H4 (cell line): ENCODE measurements around the gene TOMM40L. TPM values are rescaled to one million over a fixed set of nuclear protein-coding genes. Genes with fewer than 3 reads are reported as not detected.
"Not testable (repeated sequence)": the region's sequence is repeated elsewhere in the genome, so short reads cannot be mapped to it uniquely, and the experiment has no call there.

Experiments used
- DNase-seq: peaks from one replicate; pipeline ENCODE4 v3.0.0-alpha.2; 2015; ENCODE audit warnings: low spot score
- total RNA-seq: library from RNA; depleted of rRNA; stranded (reverse); fragments of >200 nt; shearing (Covaris generic); gene quantifications from 2 replicates; pipeline ENCODE4 v1.2.3, GENCODE V29; 2014; rRNA removed

The TOMM40L gene
- total RNA-seq, 1 experiment from 2014 or later = 8.5 TPM

GRCh38 chr1:161255955-161256520 lies 30.2 kb downstream of the TOMM40L start:
- not testable (repeated sequence) for DNase-seq

GRCh38 chr1:161257109-161257508 lies 31.2 kb downstream of the TOMM40L start:
- not testable (repeated sequence) for DNase-seq

GRCh38 chr1:161258439-161259344 lies 32.8 kb downstream of the TOMM40L start, which contains the start of gene PCP4L1:
Gene PCP4L1, plus strand, starts transcription at chr1:161258745. Its CDS starts 230 bp downstream, at chr1:161258975.
- no peak for DNase-seq

- DNase-seq = no peak
Observed at GRCh38 chr1:161259345-161259702, 33.5 kb downstream of the TOMM40L start.

GRCh38 chr1:161259765-161260164 lies 33.9 kb downstream of the TOMM40L start:
- no peak for DNase-seq

GRCh38 chr1:161260376-161261260 lies 34.8 kb downstream of the TOMM40L start:
- DNase-seq = no peak

GRCh38 chr1:161261261-161262235 lies 35.7 kb downstream of the TOMM40L start:
- DNase-seq = no peak

GRCh38 chr1:161265305-161265704 lies 39.4 kb downstream of the TOMM40L start:
- DNase-seq = no peak

- DNase-seq = no peak
Observed at GRCh38 chr1:161266202-161266601, 40.3 kb downstream of the TOMM40L start.

GRCh38 chr1:161266836-161267235 lies 41.0 kb downstream of the TOMM40L start:
- DNase-seq = no peak

- no peak for DNase-seq
Observed at GRCh38 chr1:161267321-161267720, 41.5 kb downstream of the TOMM40L start.

GRCh38 chr1:161273402-161273801 lies 47.5 kb downstream of the TOMM40L start:
- DNase-seq = no peak

GRCh38 chr1:161274874-161275273 lies 49.0 kb downstream of the TOMM40L start:
- no peak for DNase-seq

Other genes with a start within 250 kb of the TOMM40L start
- gene F11R, start 204.9 kb upstream of the TOMM40L start, total RNA-seq = 5.2 and 6.4 TPM in 2 replicates
- gene TSTD1, start 187.1 kb upstream of the TOMM40L start, total RNA-seq = not detected in 2 replicates
- 57.7 and 60.3 TPM in 2 replicates for gene USF1, start 180.1 kb upstream of the TOMM40L start, total RNA-seq
- gene ARHGAP30, start 156.2 kb upstream of the TOMM40L start, total RNA-seq = 0.02 TPM in 1 of 2 replicates, not detected in the other
- gene NECTIN4, start 136.5 kb upstream of the TOMM40L start, total RNA-seq = 0.14 TPM in 1 of 2 replicates, not detected in the other
- not detected in 2 replicates for gene KLHDC9, start 127.7 kb upstream of the TOMM40L start, total RNA-seq
- gene PFDN2, start 108.0 kb upstream of the TOMM40L start, total RNA-seq = 85.6 and 94.8 TPM in 2 replicates
- gene NIT1, start 108.0 kb upstream of the TOMM40L start, total RNA-seq = 34.9 and 36.6 TPM in 2 replicates
- 22.2 and 28.2 TPM in 2 replicates for gene DEDD, start 93.4 kb upstream of the TOMM40L start, total RNA-seq
- gene UFC1, start 72.1 kb upstream of the TOMM40L start, total RNA-seq = 140 and 161 TPM in 2 replicates
- gene USP21, start 66.6 kb upstream of the TOMM40L start, total RNA-seq = 5.8 and 6.9 TPM in 2 replicates
- gene PPOX, start 59.6 kb upstream of the TOMM40L start, total RNA-seq = 9.2 and 13.9 TPM in 2 replicates
- 28.0 and 38.0 TPM in 2 replicates for gene B4GALT3, start 48.6 kb upstream of the TOMM40L start, total RNA-seq
- gene ADAMTS4, start 27.0 kb upstream of the TOMM40L start, total RNA-seq = not detected in 2 replicates
- gene NDUFS2, start 23.7 kb upstream of the TOMM40L start, total RNA-seq = 101 and 120 TPM in 2 replicates
- gene FCER1G, start 10.8 kb upstream of the TOMM40L start, total RNA-seq = 2.0 and 6.1 TPM in 2 replicates
- not detected in 2 replicates for gene APOA2, start 2.4 kb upstream of the TOMM40L start, total RNA-seq
- not detected in 2 replicates for gene NR1I3, start 12.1 kb downstream of the TOMM40L start, total RNA-seq
- gene PCP4L1, start 32.7 kb downstream of the TOMM40L start, total RNA-seq = not detected in 2 replicates
- 0.27 and 0.39 TPM in 2 replicates for gene MPZ, start 83.9 kb downstream of the TOMM40L start, total RNA-seq
- 33.2 and 42.6 TPM in 2 replicates for gene SDHC, start 88.3 kb downstream of the TOMM40L start, total RNA-seq
- not detected in 2 replicates for gene CFAP126, start 141.8 kb downstream of the TOMM40L start, total RNA-seq